ENCODE data around the gene PIM1.

PIM1 gene

GRCh38 chr6:37208793-37209192 lies 38.8 kb downstream of the PIM1 start:
- no peak overlapping the region for H3K27ac ChIP-seq (ENCODE audit: insufficient read depth, low read depth, low read length, poor library complexity, severe bottlenecking)
- no peaks in the 10 kb centered on the region for H3K4me1 ChIP-seq (ENCODE audit: control insufficient read depth, insufficient read depth, low read length)
- H3K36me3 ChIP-seq (ENCODE audit: control insufficient read depth, insufficient read depth, low read length) = no peaks in the 10 kb centered on the region
- WGBS, 2 experiments = 92 to 93% methylated on average over 7 of the region's 7 CpGs
- no peaks in the 10 kb centered on the region for H3K27me3 ChIP-seq (ENCODE audit: control insufficient read depth, insufficient read depth, low read length, poor library complexity, severe bottlenecking)
- H3K9me3 ChIP-seq (ENCODE audit: control insufficient read depth, low read length) = no peaks in the 10 kb centered on the region
- no peak overlapping the region for H3K4me3 ChIP-seq (ENCODE audit: insufficient read depth, low read depth, low read length)

- no peaks in the 10 kb centered on the region for H3K27me3 ChIP-seq (ENCODE audit: control insufficient read depth, insufficient read depth, low read length, poor library complexity, severe bottlenecking)
- no peaks in the 10 kb centered on the region for H3K9me3 ChIP-seq (ENCODE audit: control insufficient read depth, low read length)
- H3K36me3 ChIP-seq (ENCODE audit: control insufficient read depth, insufficient read depth, low read length) = no peaks in the 10 kb centered on the region
- H3K27ac ChIP-seq (ENCODE audit: insufficient read depth, low read depth, low read length, poor library complexity, severe bottlenecking) = no peak overlapping the region
- no peak overlapping the region for H3K4me3 ChIP-seq (ENCODE audit: insufficient read depth, low read depth, low read length)
- no peaks in the 10 kb centered on the region for H3K4me1 ChIP-seq (ENCODE audit: control insufficient read depth, insufficient read depth, low read length)
- 94% methylated on average over 12 of the region's 12 CpGs for WGBS, 2 experiments
These were observed 39.7 kb downstream of the PIM1 start for GRCh38 chr6:37209461-37210205.

DNA sequence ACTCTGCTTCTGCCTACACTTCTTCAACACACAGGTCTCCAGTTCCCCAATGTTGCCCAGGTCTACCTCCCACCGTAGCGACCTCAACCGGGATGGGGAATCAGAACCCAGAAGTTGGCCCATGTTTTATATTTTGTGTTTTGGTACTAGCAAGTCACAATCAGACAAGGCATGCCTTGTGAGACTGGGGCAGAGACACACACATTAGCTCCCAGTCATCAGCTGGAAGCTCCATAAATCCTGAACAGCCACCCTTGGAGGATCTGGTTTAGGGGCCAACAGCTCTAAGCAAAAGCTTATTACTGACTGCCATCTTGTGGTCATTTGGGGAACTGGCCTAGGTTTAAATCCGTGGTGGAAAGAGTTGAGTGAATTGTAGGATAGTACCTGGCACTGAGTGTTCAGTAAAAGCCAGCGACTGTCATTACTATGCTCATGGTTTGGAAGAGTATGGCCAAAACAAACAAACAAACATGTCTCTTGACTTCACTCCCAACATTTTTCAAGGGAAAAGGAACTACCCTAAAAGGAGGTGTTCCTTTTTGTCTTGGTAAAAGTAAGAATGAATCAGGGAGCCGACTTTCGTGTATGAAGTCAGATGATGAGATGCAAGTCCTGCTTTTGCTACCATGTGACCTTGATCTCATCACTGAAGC lies 40.5 kb downstream of the PIM1 start:
- WGBS, 2 experiments = 69 to 72% methylated on average over 6 to 7 of the region's 7 CpGs
- H3K27me3 ChIP-seq (ENCODE audit: control insufficient read depth, insufficient read depth, low read length, poor library complexity, severe bottlenecking) = no peaks in the 10 kb centered on the region
- no peaks in the 10 kb centered on the region for H3K9me3 ChIP-seq (ENCODE audit: control insufficient read depth, low read length)
- no peak overlapping the region for H3K27ac ChIP-seq (ENCODE audit: insufficient read depth, low read depth, low read length, poor library complexity, severe bottlenecking)
- H3K4me3 ChIP-seq (ENCODE audit: insufficient read depth, low read depth, low read length) = no peak overlapping the region
- no peaks in the 10 kb centered on the region for H3K36me3 ChIP-seq (ENCODE audit: control insufficient read depth, insufficient read depth, low read length)
- no peaks in the 10 kb centered on the region for H3K4me1 ChIP-seq (ENCODE audit: control insufficient read depth, insufficient read depth, low read length)

DNA sequence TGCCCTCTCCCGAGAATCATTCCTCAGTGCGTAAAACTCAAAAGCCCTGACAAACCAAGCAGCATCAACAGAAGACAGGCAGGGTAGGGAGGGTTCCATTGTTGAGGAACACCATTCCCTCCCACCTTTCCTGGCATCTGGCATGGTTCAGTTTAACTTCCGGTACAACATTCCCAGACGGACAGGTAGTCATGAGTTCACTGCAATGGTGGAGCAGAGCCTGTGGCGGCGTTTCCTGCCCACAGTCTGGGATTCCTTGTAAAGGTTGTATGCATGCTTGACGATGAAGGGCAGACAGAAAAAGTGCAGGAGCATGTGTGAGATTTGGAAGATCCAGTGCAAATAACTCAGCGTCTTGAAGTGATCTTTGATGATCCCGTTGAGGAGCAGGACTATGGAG lies 42.3 kb downstream of the PIM1 start:
- Histone ChIP-seq H3K4me3 (ENCODE audit: insufficient read depth, low read depth, low read length) (no peak overlapping the region), H3K9me3 (ENCODE audit: control insufficient read depth, low read length) (no peaks in the 10 kb centered on the region), H3K36me3 (ENCODE audit: control insufficient read depth, insufficient read depth, low read length) (no peaks in the 10 kb centered on the region), H3K4me1 (ENCODE audit: control insufficient read depth, insufficient read depth, low read length) (no peaks in the 10 kb centered on the region), H3K27me3 (ENCODE audit: control insufficient read depth, insufficient read depth, low read length, poor library complexity, severe bottlenecking) (no peaks in the 10 kb centered on the region), H3K27ac (ENCODE audit: insufficient read depth, low read depth, low read length, poor library complexity, severe bottlenecking) (no peak overlapping the region)
- 94 to 95% methylated on average over 9 of the region's 9 CpGs for WGBS, 2 experiments

- no peaks in the 10 kb centered on the region for H3K36me3 ChIP-seq (ENCODE audit: control insufficient read depth, insufficient read depth, low read length)
- no peak overlapping the region for H3K27ac ChIP-seq (ENCODE audit: insufficient read depth, low read depth, low read length, poor library complexity, severe bottlenecking)
- H3K9me3 ChIP-seq (ENCODE audit: control insufficient read depth, low read length) = no peaks in the 10 kb centered on the region
- no peak overlapping the region for H3K4me3 ChIP-seq (ENCODE audit: insufficient read depth, low read depth, low read length)
- H3K4me1 ChIP-seq (ENCODE audit: control insufficient read depth, insufficient read depth, low read length) = no peaks in the 10 kb centered on the region
- no peaks in the 10 kb centered on the region for H3K27me3 ChIP-seq (ENCODE audit: control insufficient read depth, insufficient read depth, low read length, poor library complexity, severe bottlenecking)
- 93% methylated on average over 6 of the region's 6 CpGs for WGBS, 2 experiments
These were observed 48.1 kb downstream of the PIM1 start for GRCh38 chr6:37218061-37218460.

- WGBS, 2 experiments = 92 to 93% methylated on average over 8 of the region's 8 CpGs
- no peaks in the 10 kb centered on the region for H3K27me3 ChIP-seq (ENCODE audit: control insufficient read depth, insufficient read depth, low read length, poor library complexity, severe bottlenecking)
- no peak overlapping the region for H3K4me3 ChIP-seq (ENCODE audit: insufficient read depth, low read depth, low read length)
- no peaks in the 10 kb centered on the region for H3K4me1 ChIP-seq (ENCODE audit: control insufficient read depth, insufficient read depth, low read length)
- H3K36me3 ChIP-seq (ENCODE audit: control insufficient read depth, insufficient read depth, low read length) = no peaks in the 10 kb centered on the region
- no peaks in the 10 kb centered on the region for H3K9me3 ChIP-seq (ENCODE audit: control insufficient read depth, low read length)
- no peak overlapping the region for H3K27ac ChIP-seq (ENCODE audit: insufficient read depth, low read depth, low read length, poor library complexity, severe bottlenecking)
These were observed 48.6 kb downstream of the PIM1 start for GRCh38 chr6:37218511-37218910.

DNA sequence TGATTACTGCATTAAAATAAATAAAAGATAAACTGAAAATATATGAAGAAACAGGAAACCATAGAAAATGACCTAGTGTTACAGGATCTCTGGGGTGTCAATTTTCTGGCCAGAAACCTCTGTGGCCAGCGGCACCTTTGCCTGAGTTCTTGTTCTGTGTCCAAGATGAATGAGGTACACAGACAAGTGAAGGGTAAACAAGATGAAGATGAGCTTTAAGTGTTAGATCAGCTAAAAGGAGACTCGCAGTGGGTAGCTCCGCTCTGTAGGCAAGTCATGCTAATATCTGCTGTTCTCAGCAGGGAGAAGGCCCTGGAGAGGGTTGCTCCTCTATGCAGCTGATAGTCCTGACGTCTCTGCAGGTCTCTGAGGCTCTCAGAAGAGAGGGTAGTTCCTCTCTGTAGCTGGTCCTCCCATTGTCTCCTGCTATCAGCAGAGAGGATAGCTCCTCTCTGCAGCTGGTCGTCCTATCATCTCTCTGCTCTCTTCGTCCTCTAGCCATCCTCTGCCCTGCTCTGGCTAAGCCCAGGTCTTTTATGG lies 51.7 kb downstream of the PIM1 start:
- Histone ChIP-seq H3K27ac (ENCODE audit: insufficient read depth, low read depth, low read length, poor library complexity, severe bottlenecking) (no peak overlapping the region), H3K4me3 (ENCODE audit: insufficient read depth, low read depth, low read length) (peak overlapping the region; percentile 42), H3K9me3 (ENCODE audit: control insufficient read depth, low read length) (no peaks in the 10 kb centered on the region), H3K27me3 (ENCODE audit: control insufficient read depth, insufficient read depth, low read length, poor library complexity, severe bottlenecking) (no peaks in the 10 kb centered on the region), H3K36me3 (ENCODE audit: control insufficient read depth, insufficient read depth, low read length) (no peaks in the 10 kb centered on the region), H3K4me1 (ENCODE audit: control insufficient read depth, insufficient read depth, low read length) (no peaks in the 10 kb centered on the region)
- 43 to 50% methylated on average over 6 of the region's 6 CpGs for WGBS, 2 experiments

DNA sequence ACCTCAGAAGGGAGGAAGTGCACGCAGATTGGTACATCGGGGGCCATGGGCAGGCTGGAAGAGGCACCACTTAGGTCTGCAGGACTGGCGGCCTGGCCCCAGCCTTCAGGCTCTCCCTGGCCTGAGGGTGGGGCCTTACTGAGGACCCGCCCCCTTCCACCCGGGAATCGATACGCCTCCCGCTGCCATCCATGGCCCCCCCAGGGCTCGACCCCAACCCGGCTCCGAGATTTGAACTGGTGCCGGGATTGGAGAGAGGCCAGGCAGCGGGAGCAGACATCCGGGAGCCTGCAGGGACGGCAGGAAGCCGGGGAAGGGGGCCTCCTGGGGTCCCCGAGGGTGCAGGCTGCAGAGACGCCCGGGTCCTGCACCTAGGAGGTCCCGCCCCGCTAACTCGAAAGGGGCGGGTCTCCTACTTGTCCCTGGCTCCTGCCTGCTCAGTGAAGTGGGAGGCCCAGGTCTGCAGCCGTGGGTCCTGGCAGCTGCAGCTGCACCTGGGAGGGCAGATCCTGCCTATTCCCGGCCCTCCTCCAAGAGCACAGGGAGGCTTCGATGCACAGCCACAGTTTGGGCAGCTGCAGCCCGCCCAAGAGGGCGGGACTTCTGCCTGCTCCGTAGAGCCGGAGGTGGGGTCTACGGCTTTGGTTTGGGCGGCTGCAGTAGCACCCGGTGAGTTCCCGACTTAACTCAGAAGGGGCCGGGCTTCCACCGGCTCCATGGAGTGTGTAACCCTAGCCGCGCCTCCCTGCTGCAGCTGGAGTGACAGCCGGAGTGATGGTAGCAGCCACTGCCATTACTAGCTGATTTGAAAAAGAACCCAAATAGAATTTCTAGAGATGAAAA lies 52.4 kb downstream of the PIM1 start:
- Histone ChIP-seq H3K9me3 (ENCODE audit: control insufficient read depth, low read length) (no peaks in the 10 kb centered on the region), H3K4me3 (ENCODE audit: insufficient read depth, low read depth, low read length) (peak overlapping the region; percentile 42), H3K36me3 (ENCODE audit: control insufficient read depth, insufficient read depth, low read length) (no peaks in the 10 kb centered on the region), H3K27ac (ENCODE audit: insufficient read depth, low read depth, low read length, poor library complexity, severe bottlenecking) (peak overlapping the region; percentile 47), H3K27me3 (ENCODE audit: control insufficient read depth, insufficient read depth, low read length, poor library complexity, severe bottlenecking) (no peaks in the 10 kb centered on the region), H3K4me1 (ENCODE audit: control insufficient read depth, insufficient read depth, low read length) (no peaks in the 10 kb centered on the region)
- 1% methylated on average over 39 of the region's 39 CpGs for WGBS, 2 experiments

GRCh38 chr6:37222992-37223391 lies 53.0 kb downstream of the PIM1 start:
- H3K9me3 ChIP-seq (ENCODE audit: control insufficient read depth, low read length) = no peaks in the 10 kb centered on the region
- peak overlapping the region; percentile 42 for H3K4me3 ChIP-seq (ENCODE audit: insufficient read depth, low read depth, low read length)
- H3K36me3 ChIP-seq (ENCODE audit: control insufficient read depth, insufficient read depth, low read length) = no peaks in the 10 kb centered on the region
- H3K4me1 ChIP-seq (ENCODE audit: control insufficient read depth, insufficient read depth, low read length) = no peaks in the 10 kb centered on the region
- H3K27ac ChIP-seq (ENCODE audit: insufficient read depth, low read depth, low read length, poor library complexity, severe bottlenecking) = no peak overlapping the region
- no peaks in the 10 kb centered on the region for H3K27me3 ChIP-seq (ENCODE audit: control insufficient read depth, insufficient read depth, low read length, poor library complexity, severe bottlenecking)
